Spleen (tissue), 7 donors: ENCODE data around the gene SCGB1D1.
"Not testable (repeated sequence)": the region's sequence is repeated elsewhere in the genome, so short reads cannot be mapped to it uniquely, and the experiment has no call there.

Experiments used
- CTCF ChIP-seq, 11 experiments: fragments of 200-600 bp in 7 of 11; fragments of 450-650 bp in 4 of 11; sonication (generic) in 4 of 11; IDR thresholded peaks in 8 of 11; conservative IDR thresholded peaks in 3 of 11; 1 replicate in 7 of 11; 2 replicates in 4 of 11; pipeline versions ENCODE4 v1.4.0 to v1.8.0; 2016 to 2021; ENCODE audit warnings: antibody characterized with exemption in 11 of 11, inconsistent platforms in 4 of 11, mild to moderate bottlenecking in 1 of 11
- POLR2A ChIP-seq, 3 donors: fragments of 450-650 bp; IDR thresholded peaks; one replicate each; pipeline ENCODE4 v1.5.1; 2017; ENCODE audit warnings: antibody characterized with exemption in 3 of 3, mild to moderate bottlenecking in 1 of 3
- POLR2AphosphoS5 ChIP-seq, 3 donors: sonication (generic); formaldehyde crosslinking; IDR thresholded peaks; one replicate each; pipeline ENCODE4 v1.5.1; 2017; ENCODE audit warnings: antibody characterized with exemption in 3 of 3
- donor health status: DM: no; HTN: no; CAD: no; lungs with moderate emphysema.
- donor health status: DM: no; HTN: no; CAD: no.
- donor health status: DM: no; HTN: no; CAD: no.

DNA sequence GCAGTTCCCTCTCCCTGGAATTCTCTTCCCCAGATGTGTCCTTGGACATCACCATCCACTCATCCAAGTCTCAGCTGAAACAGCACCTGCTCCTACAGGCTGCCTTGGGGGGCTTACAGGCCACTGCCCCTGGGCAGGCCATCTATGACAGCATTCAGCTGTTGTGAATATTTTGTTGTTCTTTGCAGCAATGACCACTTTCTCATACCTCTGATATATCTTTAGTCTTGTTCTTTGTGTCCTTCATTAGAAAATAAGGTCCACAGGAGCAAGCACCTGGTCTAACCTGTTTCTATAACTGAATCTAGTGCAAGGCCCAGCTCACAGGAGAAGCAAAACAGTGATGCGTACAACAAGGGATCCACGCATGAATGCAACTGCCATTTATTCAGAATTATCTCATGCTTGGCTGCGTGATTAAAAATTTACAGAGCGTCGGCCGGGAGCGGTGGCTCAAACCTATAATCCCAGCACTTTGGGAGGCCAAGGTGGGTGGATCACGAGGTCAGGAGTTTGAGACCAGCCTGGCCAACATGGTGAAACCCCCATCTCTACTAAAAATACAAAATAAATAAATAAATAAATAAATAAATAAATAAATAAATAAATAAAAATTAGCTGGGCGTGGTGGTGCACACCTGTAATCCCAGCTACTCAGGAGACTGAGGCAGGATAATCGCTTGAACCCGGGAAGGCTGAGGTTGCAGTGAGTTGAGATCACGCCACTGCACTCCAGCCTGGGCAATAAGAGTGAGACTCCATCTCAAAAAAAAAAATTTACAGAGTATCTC is 16.5 kb downstream of the SCGB1D1 start:
- not testable (repeated sequence) for TF ChIP-seq CTCF (IDR thresholded peaks at IDR 0.05 in 8 of 11, conservative IDR thresholded peaks at IDR 0.05 in 3 of 11); POLR2AphosphoS5 (IDR thresholded peaks at IDR 0.05); POLR2A (IDR thresholded peaks at IDR 0.05)
